ENCODE measurements around the gene ZBTB45.

ZBTB45 gene

DNA sequence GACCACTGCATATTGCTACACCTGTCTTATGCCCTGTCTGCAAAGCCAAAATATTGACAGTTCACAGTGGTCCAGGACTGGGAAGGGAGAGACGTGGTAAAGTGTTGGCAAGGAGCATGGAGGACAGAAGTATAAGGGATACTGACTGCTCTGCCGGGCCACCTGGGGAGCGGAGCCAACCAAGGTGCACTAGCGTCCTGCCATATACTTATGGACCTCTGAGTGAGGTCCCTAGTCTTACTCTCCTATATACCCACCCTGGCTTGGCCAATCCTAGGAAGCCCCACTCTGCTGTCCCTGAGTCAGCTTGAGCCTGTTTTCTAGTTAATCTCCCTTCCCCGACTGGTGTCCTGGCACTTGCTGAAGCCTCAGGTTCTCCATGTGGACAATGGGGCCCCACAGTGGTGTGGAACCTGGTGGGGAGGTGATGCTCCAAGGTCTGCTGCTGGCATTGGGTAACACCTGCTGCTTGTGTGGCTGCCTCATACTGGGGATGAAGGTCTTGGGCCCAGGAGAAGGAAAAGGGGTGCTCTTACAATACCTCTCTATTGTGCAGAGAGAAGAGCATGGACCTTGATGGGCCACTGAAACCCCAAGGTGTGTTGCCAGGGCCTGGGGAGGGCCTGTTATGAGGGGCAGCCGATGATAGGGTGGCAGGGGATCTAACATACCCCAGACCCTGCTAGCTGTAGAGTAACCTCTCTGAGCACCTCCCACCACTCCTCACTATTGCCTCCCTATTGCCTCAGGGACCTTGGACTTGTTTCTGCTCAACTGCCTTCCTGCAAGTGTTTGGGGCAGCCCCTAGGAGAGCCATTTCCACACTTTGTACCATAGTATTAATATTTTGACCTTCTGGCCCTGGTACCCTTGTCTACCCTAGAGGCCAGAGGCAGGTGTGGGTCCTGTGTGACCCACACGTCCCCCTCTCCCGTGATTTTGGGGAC is 17.5 kb upstream of the ZBTB45 start:
- TF ChIP-seq, protein P1, sequence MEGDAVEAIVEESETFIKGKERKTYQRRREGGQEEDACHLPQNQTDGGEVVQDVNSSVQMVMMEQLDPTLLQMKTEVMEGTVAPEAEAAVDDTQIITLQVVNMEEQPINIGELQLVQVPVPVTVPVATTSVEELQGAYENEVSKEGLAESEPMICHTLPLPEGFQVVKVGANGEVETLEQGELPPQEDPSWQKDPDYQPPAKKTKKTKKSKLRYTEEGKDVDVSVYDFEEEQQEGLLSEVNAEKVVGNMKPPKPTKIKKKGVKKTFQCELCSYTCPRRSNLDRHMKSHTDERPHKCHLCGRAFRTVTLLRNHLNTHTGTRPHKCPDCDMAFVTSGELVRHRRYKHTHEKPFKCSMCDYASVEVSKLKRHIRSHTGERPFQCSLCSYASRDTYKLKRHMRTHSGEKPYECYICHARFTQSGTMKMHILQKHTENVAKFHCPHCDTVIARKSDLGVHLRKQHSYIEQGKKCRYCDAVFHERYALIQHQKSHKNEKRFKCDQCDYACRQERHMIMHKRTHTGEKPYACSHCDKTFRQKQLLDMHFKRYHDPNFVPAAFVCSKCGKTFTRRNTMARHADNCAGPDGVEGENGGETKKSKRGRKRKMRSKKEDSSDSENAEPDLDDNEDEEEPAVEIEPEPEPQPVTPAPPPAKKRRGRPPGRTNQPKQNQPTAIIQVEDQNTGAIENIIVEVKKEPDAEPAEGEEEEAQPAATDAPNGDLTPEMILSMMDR (IDR thresholded peaks at IDR 0.05), result no peak

DNA sequence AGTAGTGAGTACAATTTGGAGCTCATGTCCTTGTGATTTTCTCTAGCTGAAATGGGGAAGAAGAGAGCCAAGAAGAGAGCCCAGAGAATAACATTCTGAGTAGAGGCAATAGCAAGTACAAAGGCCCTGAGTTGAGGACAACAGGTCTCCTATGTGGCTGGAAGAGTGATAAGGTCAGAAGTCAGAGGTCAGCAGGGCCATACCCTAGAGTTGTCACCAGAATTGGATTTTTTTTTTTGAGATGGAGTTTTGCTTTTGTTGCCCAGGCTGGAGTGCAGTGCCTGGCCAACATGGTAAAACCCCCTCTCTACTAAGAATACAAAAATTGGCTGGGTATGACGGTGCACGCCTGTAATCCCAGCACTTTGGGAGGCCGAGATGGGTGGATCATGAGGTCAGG is 16.2 kb upstream of the ZBTB45 start:
- TF ChIP-seq, protein P1 (IDR thresholded peaks at IDR 0.05), result no peak

DNA sequence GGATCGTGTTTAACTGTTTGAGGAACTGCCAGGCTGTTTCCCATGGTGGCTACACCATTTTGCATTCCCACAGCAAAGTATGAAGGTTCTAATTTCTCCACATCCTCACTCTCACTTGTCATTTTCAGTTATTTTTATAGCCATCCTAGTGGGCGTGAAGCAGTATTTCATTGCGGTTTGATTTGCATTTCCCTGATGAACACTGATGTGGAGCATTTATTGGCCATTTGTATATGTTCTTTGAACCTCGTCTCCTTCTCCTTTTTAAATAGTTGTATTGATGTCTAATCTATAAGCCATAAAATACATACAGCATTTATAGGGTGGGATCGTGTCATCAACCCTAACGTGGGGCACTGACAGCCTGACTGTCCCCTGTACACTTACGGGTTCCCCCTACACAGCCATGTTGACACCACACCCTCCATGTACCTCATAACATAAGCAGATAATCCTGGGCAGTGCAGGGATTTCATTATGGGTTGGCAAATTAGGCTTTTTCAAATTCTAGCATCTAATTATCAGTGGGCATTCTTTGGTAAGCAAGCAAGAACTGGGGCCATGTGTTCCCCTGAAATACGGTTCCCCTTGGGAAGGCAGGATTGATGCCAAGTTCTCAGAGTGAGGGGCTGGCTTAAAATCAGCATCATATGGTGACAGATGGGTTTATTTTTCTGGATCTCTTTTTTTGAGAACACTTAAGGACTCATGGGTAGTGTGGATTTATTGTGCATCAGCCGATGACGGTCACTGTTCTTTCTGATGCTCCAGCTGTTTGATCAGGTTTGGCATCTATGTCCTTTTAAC is 11.6 kb upstream of the ZBTB45 start:
- TF ChIP-seq, protein P1 (IDR thresholded peaks at IDR 0.05), result no peak

DNA sequence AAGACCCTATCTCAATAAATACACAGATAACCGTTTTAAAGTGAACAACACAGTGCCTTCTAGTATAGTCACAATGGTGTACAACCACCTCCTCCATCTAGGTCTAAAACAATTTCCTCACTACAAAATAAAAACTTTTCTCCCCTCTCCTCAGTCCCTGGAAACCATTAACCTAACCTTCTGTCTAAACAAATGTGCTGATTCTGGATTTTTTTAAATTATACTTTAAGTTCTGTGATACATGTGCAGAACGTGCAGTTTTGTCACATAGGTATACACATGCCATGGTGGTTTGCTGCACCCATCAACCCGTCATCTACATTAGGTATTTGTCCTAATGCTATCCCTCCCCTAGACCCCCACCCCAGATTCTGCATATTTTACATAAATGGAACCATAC is 9.8 kb upstream of the ZBTB45 start:
- TF ChIP-seq, protein P1 (IDR thresholded peaks at IDR 0.05), result no peak

DNA sequence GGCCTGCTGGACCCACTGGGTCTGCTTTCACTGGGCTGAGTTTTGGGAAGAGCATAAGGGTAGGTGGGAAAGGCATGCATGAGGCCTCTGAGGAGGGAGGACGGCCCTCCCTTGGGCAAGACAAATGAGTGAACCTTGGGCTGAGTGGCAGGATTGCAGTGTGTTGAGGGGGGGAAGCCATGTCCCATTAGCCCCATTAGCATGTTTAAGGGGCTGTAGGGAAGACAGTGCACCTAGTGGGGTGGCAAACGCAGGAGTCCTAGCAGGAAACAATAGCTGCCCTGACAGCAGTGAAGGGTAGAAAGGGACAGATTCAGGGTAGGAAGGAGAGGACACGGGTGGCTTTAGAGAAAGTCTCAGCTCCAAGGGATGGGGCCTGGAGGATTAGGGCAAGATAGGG is 3.1 kb upstream of the ZBTB45 start:
- TF ChIP-seq, protein P1 (IDR thresholded peaks at IDR 0.05), result no peak

DNA sequence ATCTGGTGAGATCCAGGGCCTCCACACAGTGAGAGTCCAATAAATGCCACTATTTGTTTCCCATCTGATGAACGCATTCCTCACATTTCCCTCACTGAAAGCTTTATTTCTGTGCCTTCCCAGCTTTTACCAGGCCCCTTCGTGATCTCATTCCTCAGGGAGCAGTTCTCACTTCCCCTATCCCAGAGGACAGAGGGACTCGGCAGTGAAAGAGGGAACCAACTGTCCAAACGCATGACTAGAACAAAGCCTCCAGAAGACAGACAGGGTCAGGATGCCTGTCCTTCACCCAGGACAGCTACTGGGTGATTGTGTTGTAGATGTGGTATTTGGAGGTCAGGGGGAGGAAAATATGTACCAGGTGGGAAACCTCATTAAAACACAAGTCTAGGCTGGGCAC is 2.0 kb upstream of the ZBTB45 start:
- TF ChIP-seq, protein P1 (IDR thresholded peaks at IDR 0.05), result no peak

DNA sequence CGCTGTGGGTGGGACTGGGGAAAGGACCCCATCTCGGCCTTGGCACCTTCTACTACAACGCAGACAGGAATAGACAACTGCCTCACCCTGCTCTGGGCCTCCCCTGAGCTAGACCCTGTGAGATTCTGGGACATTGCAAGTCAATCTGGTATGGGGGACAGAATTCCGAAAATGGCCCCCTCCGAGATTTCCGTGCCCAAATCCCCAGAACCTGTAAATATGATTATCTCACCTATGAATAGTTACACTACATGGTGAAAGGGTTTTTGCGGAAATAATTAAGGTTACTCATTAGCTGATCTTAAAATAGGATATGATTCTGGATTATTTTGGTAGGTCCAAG is 618 bp upstream of the ZBTB45 start:
- TF ChIP-seq, protein P1 (IDR thresholded peaks at IDR 0.05), result no peak
